SK-N-SH treated with all-trans-retinoic acid at 6 μM for 48 hours (cell line): ENCODE data around the gene PRKAR1B.

Experiments used
- ARNTL ChIP-seq: fragments of 450-650 bp; formaldehyde crosslinking; IDR thresholded peaks from 2 replicates; pipeline ENCODE4 v1.5.0; 2020; ENCODE audit warnings: low read depth, mild to moderate bottlenecking, moderate library complexity, borderline replicate concordance
- BACH2 ChIP-seq: fragments of 250-450 bp; sonication (Bioruptor Pico); IDR thresholded peaks from 2 replicates; pipeline ENCODE4 v1.9.0; 2021; ENCODE audit warnings: mild to moderate bottlenecking, borderline replicate concordance
- CREB5 ChIP-seq: fragments of 250-450 bp; sonication (Bioruptor Pico); IDR thresholded peaks from 2 replicates; pipeline ENCODE4 v1.5.1; 2020; ENCODE audit warnings: low read depth, mild to moderate bottlenecking, moderate library complexity
- CSDC2 ChIP-seq: fragments of 250-450 bp; sonication (Bioruptor Pico); IDR thresholded peaks from 2 replicates; pipeline ENCODE4 v1.5.0; 2020; ENCODE audit warnings: mild to moderate bottlenecking, moderate library complexity
- ESRRG ChIP-seq: fragments of 250-450 bp; sonication (Bioruptor Pico); IDR thresholded peaks from 2 replicates; pipeline ENCODE4 v1.6.1; 2021; ENCODE audit warnings: mild to moderate bottlenecking
- ISL1 ChIP-seq: fragments of 250-450 bp; sonication (Bioruptor Pico); IDR thresholded peaks from 2 replicates; pipeline ENCODE4 v2.1.2; 2022; ENCODE audit warnings: mild to moderate bottlenecking, moderate library complexity
- TSHZ2 ChIP-seq: fragments of 250-450 bp; sonication (Bioruptor Pico); IDR thresholded peaks from 2 replicates; pipeline ENCODE4 v1.5.0; 2020; ENCODE audit warnings: mild to moderate bottlenecking, moderate library complexity
- ZC3H10 ChIP-seq: fragments of 250-450 bp; sonication (Bioruptor Pico); IDR thresholded peaks from 2 replicates; pipeline ENCODE4 v1.5.1; 2021; ENCODE audit warnings: mild to moderate bottlenecking, moderate library complexity
- ZFP30 ChIP-seq: fragments of 450-650 bp; formaldehyde crosslinking; IDR thresholded peaks from 2 replicates; pipeline ENCODE4 v1.5.0; 2022; ENCODE audit warnings: mild to moderate bottlenecking, moderate library complexity

- TF ChIP-seq ESRRG (CRISPR knock-in tag) (no peak), ZC3H10 (CRISPR knock-in tag) (no peak), ISL1 (CRISPR knock-in tag) (no peak), CSDC2 (CRISPR knock-in tag) (no peak), CREB5 (CRISPR knock-in tag) (no peak), ZFP30 (no peak), ARNTL (CRISPR knock-in tag) (no peak), BACH2 (CRISPR knock-in tag) (no peak), TSHZ2 (CRISPR knock-in tag) (no peak)
These were observed 302 bp downstream of the PRKAR1B start for GRCh38 chr7:726854-727103.
